Measurements from ENCODE around the gene BAZ2B. TPM values are rescaled to one million over a fixed set of nuclear protein-coding genes. Genes with fewer than 3 reads are reported as not detected.
"Not testable (repeated sequence)": the region's sequence is repeated elsewhere in the genome, so short reads cannot be mapped to it uniquely, and the experiment has no call there.

The BAZ2B gene
- total and polyA plus RNA-seq, 3 experiments from 2014 or later = 13.3 to 27.0 (median 15.7) TPM

GRCh38 chr2:159640176-159640575 is 23.8 kb upstream of the BAZ2B start:
- Mint-ChIP-seq H3K27me3 (no peaks in the 10 kb centered on the region), H3K36me3 (peaks cover 3 to 41% (median 6%) of the 10 kb centered on the region in 3 donors), H3K4me3 (no peak overlapping the region), H3K27ac (no peak overlapping the region), H3K9me3 (peaks cover 8 to 22% (median 8%) of the 10 kb centered on the region in 5 donors), H3K4me1 (no peaks in the 10 kb centered on the region)
- DNase-seq = no peak
- POLR2A ChIA-PET = no interaction called here
- H3K4me1 ChIP-seq (ENCODE audit: insufficient read depth, low read length) = no peaks in the 10 kb centered on the region
- CTCF ChIA-PET = no interaction called here
- H3K27me3 ChIP-seq (ENCODE audit: insufficient read depth, low read length, poor library complexity, severe bottlenecking) = no peaks in the 10 kb centered on the region
- H3K36me3 ChIP-seq (ENCODE audit: insufficient read depth, low read length) = no peaks in the 10 kb centered on the region
- no peak overlapping the region for H3K4me3 ChIP-seq (ENCODE audit: low read length)
- no peak overlapping the region for H3K27ac ChIP-seq (ENCODE audit: low read depth, low read length)
- H3K9me3 ChIP-seq (ENCODE audit: low read length) = no peaks in the 10 kb centered on the region

DNA sequence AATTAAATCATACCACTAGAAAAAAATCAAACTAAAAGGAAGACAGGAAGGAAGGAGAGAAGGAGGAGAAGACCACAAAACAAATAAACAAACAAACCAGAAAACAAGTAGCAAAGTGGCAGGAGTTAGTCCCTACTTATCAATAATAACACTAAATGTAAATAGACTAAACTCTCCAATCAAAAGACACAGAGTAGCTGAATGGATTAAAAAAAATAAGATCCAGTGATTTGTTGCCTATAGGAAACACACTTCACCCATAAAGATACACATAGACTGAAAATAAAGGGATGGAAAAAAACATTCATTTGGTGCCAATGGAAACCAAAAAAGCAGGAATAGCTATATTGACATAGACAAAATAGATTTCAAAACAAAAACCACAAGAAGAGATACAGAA is 23.4 kb upstream of the BAZ2B start:
- DNase-seq = no peak
- H3K4me3 ChIP-seq (ENCODE audit: low read length) = no peak overlapping the region
- H3K4me1 ChIP-seq (ENCODE audit: insufficient read depth, low read length) = no peaks in the 10 kb centered on the region
- H3K9me3 ChIP-seq (ENCODE audit: low read length) = no peaks in the 10 kb centered on the region
- H3K36me3 ChIP-seq (ENCODE audit: insufficient read depth, low read length) = no peaks in the 10 kb centered on the region
- Mint-ChIP-seq H3K36me3 (peaks cover 3 to 40% (median 6%) of the 10 kb centered on the region in 3 donors), H3K4me3 (no peak overlapping the region), H3K27ac (no peak overlapping the region), H3K9me3 (peaks cover 8 to 22% (median 8%) of the 10 kb centered on the region in 5 donors), H3K4me1 (no peaks in the 10 kb centered on the region), H3K27me3 (no peaks in the 10 kb centered on the region)
- H3K27me3 ChIP-seq (ENCODE audit: insufficient read depth, low read length, poor library complexity, severe bottlenecking) = no peaks in the 10 kb centered on the region
- ChIA-PET CTCF (no interaction called here), POLR2A (no interaction called here)
- H3K27ac ChIP-seq (ENCODE audit: low read depth, low read length) = no peak overlapping the region

- Histone ChIP-seq H3K36me3 (ENCODE audit: insufficient read depth, low read length) (no peaks in the 10 kb centered on the region), H3K9me3 (ENCODE audit: low read length) (no peaks in the 10 kb centered on the region), H3K4me1 (ENCODE audit: insufficient read depth, low read length) (no peaks in the 10 kb centered on the region), H3K27ac (ENCODE audit: low read depth, low read length) (no peak overlapping the region), H3K27me3 (ENCODE audit: insufficient read depth, low read length, poor library complexity, severe bottlenecking) (no peaks in the 10 kb centered on the region), H3K4me3 (ENCODE audit: low read length) (no peak overlapping the region)
- Mint-ChIP-seq H3K9me3 (peaks cover 7 to 22% (median 8%) of the 10 kb centered on the region in 5 donors), H3K27me3 (no peaks in the 10 kb centered on the region), H3K4me3 (no peak overlapping the region), H3K27ac (no peak overlapping the region), H3K4me1 (no peaks in the 10 kb centered on the region), H3K36me3 (peaks cover 3 to 34% (median 7%) of the 10 kb centered on the region in 3 donors)
- CTCF ChIA-PET = no interaction called here
- no peak for DNase-seq
- POLR2A ChIA-PET = no interaction called here
Measured at GRCh38 chr2:159639071-159639470, 22.7 kb upstream of the BAZ2B start.

DNA sequence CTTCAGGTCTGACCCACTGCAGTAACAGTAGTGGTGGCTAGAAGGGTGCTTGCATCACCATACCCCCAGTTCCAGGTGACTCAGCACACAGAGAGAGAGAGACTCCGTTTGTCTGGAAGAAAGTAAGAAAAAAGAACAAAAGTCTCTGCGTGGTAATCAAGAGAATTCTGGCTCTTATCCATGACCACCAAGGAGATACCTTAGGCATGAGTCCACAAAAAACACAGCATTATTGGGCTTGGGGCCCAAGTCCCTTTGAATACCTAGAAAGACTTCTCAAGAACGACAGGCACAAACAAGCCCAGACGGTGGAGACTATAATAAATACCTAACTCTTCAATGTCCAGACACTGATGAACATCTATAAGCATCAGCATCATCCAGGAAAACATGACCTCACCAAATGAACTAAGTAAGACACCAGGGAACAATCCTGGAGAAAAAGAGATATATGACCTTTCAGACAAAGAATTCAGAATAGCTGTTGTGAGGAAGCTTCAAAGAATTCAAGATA is 21.7 kb upstream of the BAZ2B start:
- H3K4me3 ChIP-seq (ENCODE audit: low read length) = no peak overlapping the region
- DNase-seq = no peak
- no peaks in the 10 kb centered on the region for H3K9me3 ChIP-seq (ENCODE audit: low read length)
- no peaks in the 10 kb centered on the region for H3K36me3 ChIP-seq (ENCODE audit: insufficient read depth, low read length)
- no peaks in the 10 kb centered on the region for H3K4me1 Mint-ChIP-seq
- no peak overlapping the region for H3K4me3 Mint-ChIP-seq
- ChIA-PET CTCF (no interaction called here), POLR2A (no interaction called here)
- H3K27me3 ChIP-seq (ENCODE audit: insufficient read depth, low read length, poor library complexity, severe bottlenecking) = no peaks in the 10 kb centered on the region
- H3K36me3 Mint-ChIP-seq = peaks cover 3 to 29% (median 6%) of the 10 kb centered on the region in 3 donors
- H3K9me3 Mint-ChIP-seq = peaks cover 7 to 22% (median 8%) of the 10 kb centered on the region in 5 donors
- H3K27me3 Mint-ChIP-seq = no peaks in the 10 kb centered on the region
- H3K4me1 ChIP-seq (ENCODE audit: insufficient read depth, low read length) = no peaks in the 10 kb centered on the region
- H3K27ac ChIP-seq (ENCODE audit: low read depth, low read length) = no peak overlapping the region
- no peak overlapping the region for H3K27ac Mint-ChIP-seq

DNA sequence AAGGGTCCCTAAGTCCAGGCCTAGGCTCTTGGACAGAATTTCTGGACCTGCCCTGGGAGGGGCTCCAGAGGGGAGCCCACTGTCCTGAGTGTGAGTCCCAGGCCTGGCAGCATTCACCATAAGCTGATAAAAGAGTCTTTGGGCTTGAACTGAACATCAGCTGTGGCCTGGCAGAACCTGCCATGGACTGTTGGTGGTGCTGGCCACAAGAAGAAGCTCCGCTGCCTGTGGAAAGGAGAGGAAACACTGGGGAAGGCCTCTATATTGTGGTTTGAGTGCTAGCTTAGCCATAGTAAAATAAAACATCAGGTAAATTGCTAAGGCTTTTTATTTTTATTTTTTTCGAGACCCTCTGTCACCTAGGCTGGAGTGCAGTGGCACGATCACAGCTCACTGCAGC is 20.9 kb upstream of the BAZ2B start:
- peaks cover 7 to 22% (median 8%) of the 10 kb centered on the region in 5 donors for H3K9me3 Mint-ChIP-seq
- H3K4me1 Mint-ChIP-seq = no peaks in the 10 kb centered on the region
- H3K27ac Mint-ChIP-seq = no peak overlapping the region
- peaks cover 3 to 24% (median 6%) of the 10 kb centered on the region in 3 donors for H3K36me3 Mint-ChIP-seq
- DNase-seq = no peak
- no peaks in the 10 kb centered on the region for H3K27me3 Mint-ChIP-seq
- Histone ChIP-seq H3K4me1 (ENCODE audit: insufficient read depth, low read length) (no peaks in the 10 kb centered on the region), H3K9me3 (ENCODE audit: low read length) (no peaks in the 10 kb centered on the region), H3K27me3 (ENCODE audit: insufficient read depth, low read length, poor library complexity, severe bottlenecking) (no peaks in the 10 kb centered on the region), H3K27ac (ENCODE audit: low read depth, low read length) (no peak overlapping the region), H3K36me3 (ENCODE audit: insufficient read depth, low read length) (no peaks in the 10 kb centered on the region), H3K4me3 (ENCODE audit: low read length) (no peak overlapping the region)
- H3K4me3 Mint-ChIP-seq = no peak overlapping the region
- ChIA-PET POLR2A (no interaction called here), CTCF (no interaction called here)

DNA sequence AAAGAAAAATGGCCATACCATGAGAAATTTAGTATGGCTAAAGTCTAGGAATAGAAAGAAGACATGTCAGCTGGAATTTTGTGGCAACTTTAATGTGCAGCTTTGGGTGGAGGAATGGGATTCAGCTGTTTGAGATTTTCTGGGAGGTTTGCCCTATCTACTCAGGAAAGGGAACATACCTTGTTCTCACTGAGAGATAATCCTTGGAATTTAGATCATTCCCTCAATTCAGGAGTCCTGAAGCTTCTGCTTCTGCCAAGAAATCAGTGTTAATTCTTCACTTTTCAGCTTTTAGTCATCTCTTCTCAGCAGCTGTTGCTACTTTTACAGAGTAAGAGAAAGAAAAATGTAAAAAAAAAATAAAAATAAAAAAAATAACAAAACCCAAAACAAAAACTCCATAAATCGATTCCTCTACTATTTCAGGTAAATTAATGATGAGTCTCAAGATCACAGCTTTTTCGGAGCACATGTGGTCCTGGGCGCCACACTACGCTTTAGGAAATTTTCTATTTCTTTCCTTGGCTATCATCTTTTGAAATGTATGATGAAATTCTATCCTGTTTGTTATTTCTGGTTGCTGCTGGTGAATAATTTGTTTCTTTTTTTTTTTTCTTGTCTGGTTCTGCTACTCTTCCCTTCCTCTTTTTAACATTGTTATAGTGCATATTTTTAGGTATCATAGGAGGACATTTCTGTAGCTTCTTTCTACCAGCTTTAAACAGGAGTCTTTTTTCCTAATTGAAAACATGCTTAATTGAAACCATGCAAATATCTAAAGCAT is 18.9 kb upstream of the BAZ2B start:
- H3K4me1 Mint-ChIP-seq = no peaks in the 10 kb centered on the region

DNA sequence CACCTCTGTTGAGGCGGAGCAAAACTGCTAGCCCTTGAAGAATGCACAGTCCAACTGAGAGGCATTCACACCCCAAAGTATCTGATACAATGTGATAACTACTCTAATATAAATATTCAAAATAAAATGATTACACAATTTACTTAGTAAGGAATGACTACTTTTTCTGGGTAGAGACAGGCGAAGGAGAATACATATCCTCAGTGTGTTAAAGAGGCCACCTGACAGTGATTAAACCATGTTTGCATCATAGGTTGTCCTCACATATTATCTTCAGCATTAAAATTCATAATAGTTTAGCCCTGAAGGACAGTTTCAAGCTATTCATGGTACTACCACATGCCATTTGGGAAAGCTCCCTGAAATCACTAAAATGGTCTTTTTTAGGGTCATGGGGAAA is 16.9 kb upstream of the BAZ2B start:
- Mint-ChIP-seq H3K9me3 (peaks cover 0 to 3% (median under 1%) of the 10 kb centered on the region in 5 donors), H3K27ac (no peak overlapping the region), H3K4me1 (no peaks in the 10 kb centered on the region), H3K36me3 (peaks cover 0 to 18% (median 9%) of the 10 kb centered on the region in 3 donors), H3K4me3 (no peak overlapping the region), H3K27me3 (no peaks in the 10 kb centered on the region)
- Histone ChIP-seq H3K4me1 (ENCODE audit: insufficient read depth, low read length) (no peaks in the 10 kb centered on the region), H3K27ac (ENCODE audit: low read depth, low read length) (no peak overlapping the region), H3K27me3 (ENCODE audit: insufficient read depth, low read length, poor library complexity, severe bottlenecking) (no peaks in the 10 kb centered on the region), H3K4me3 (ENCODE audit: low read length) (no peak overlapping the region), H3K36me3 (ENCODE audit: insufficient read depth, low read length) (no peaks in the 10 kb centered on the region), H3K9me3 (ENCODE audit: low read length) (no peaks in the 10 kb centered on the region)
- ChIA-PET CTCF (no interaction called here), POLR2A (no interaction called here)
- no peak for DNase-seq

More for the DNA sequence above, 18.9 kb upstream of the BAZ2B start:
- DNase-seq = no peak
- POLR2A ChIA-PET = no interaction called here
- no peaks in the 10 kb centered on the region for H3K4me1 ChIP-seq (ENCODE audit: insufficient read depth, low read length)
- no peak overlapping the region for H3K27ac ChIP-seq (ENCODE audit: low read depth, low read length)
- H3K27me3 ChIP-seq (ENCODE audit: insufficient read depth, low read length, poor library complexity, severe bottlenecking) = no peaks in the 10 kb centered on the region
- Mint-ChIP-seq H3K4me3 (no peak overlapping the region), H3K36me3 (peaks cover 3 to 17% (median 6%) of the 10 kb centered on the region in 3 donors), H3K27ac (no peak overlapping the region), H3K9me3 (peaks cover 1 to 18% (median 8%) of the 10 kb centered on the region in 5 donors), H3K27me3 (no peaks in the 10 kb centered on the region)
- no peak overlapping the region for H3K4me3 ChIP-seq (ENCODE audit: low read length)
- CTCF ChIA-PET = no interaction called here
- H3K9me3 ChIP-seq (ENCODE audit: low read length) = no peaks in the 10 kb centered on the region
- no peaks in the 10 kb centered on the region for H3K36me3 ChIP-seq (ENCODE audit: insufficient read depth, low read length)

DNA sequence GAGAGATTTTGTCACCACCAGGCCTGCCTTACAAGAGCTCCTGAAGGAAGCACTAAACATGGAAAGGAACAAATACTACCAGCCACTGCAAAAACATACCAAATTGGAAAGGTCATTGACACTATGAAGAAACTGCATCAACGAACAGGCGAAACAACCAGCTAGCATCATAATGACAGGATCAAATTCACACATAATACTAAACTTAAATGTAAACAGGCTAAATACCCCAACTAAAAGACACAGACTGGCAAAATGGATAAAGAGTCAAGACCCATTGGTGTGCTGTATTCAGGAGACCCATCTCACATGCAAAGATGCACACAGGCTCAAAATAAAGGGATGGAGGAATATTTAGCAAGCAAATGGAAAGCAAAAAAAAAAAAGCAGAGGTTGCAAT is 9.3 kb upstream of the BAZ2B start:
- H3K27me3 Mint-ChIP-seq; DNase-seq; H3K4me1 Mint-ChIP-seq; H3K4me3 Mint-ChIP-seq; H3K36me3 ChIP-seq (ENCODE audit: insufficient read depth, low read length); H3K27me3 ChIP-seq (ENCODE audit: insufficient read depth, low read length, poor library complexity, severe bottlenecking); CTCF ChIA-PET; H3K4me3 ChIP-seq (ENCODE audit: low read length); H3K27ac ChIP-seq (ENCODE audit: low read depth, low read length); H3K9me3 ChIP-seq (ENCODE audit: low read length); H3K27ac Mint-ChIP-seq; H3K4me1 ChIP-seq (ENCODE audit: insufficient read depth, low read length); H3K9me3 Mint-ChIP-seq; POLR2A ChIA-PET: not testable (repeated sequence)
- H3K36me3 Mint-ChIP-seq = peaks cover 0 to 21% (median 15%) of the 10 kb centered on the region in 3 donors

Measured in CD8-positive, alpha-beta memory T cell (primary cell).